HepG2 (cell line): ENCODE results near the gene GRHPR. TPM values are rescaled to one million over a fixed set of nuclear protein-coding genes. Genes with fewer than 3 reads are reported as not detected.

Experiments
- CEBPB ChIP-seq: IDR thresholded peaks from 2 replicates; pipeline ENCODE4 v1.6.1; 2011; ENCODE audit warnings: low read depth, low read length, improper control_type of control experiment, borderline replicate concordance
- CEBPG ChIP-seq: IDR thresholded peaks from 2 replicates; pipeline ENCODE4 v1.6.1; 2016
- EP300 ChIP-seq, 3 experiments: sonication (generic) in 1 of 3; formaldehyde crosslinking in 1 of 3; IDR thresholded peaks; 2 replicates each; pipeline versions ENCODE4 v1.5.1 to v1.6.1; 2011 to 2020; ENCODE audit warnings: low read depth in 2 of 3, low read length in 2 of 3, borderline replicate concordance in 1 of 3, improper control_type of control experiment in 1 of 3, mild to moderate bottlenecking in 1 of 3, missing genetic modification reagents in 1 of 3, moderate library complexity in 1 of 3
- FOSL2 ChIP-seq: sonication (generic); formaldehyde crosslinking; IDR thresholded peaks from 2 replicates; pipeline ENCODE4 v1.4.0; 2020; ENCODE audit warnings: missing genetic modification reagents
- HNF1A ChIP-seq, 2 experiments: sonication (generic) in 1 of 2; formaldehyde crosslinking in 1 of 2; IDR thresholded peaks; 2 replicates each; pipeline versions ENCODE4 v1.4.0 to v1.6.1; 2016 to 2020; ENCODE audit warnings: borderline replicate concordance in 1 of 2, low read depth in 1 of 2, mild to moderate bottlenecking in 1 of 2, missing genetic modification reagents in 1 of 2
- HNF4A ChIP-seq: sonication (generic); formaldehyde crosslinking; IDR thresholded peaks from 2 replicates; pipeline ENCODE4 v1.4.0; 2020; ENCODE audit warnings: missing genetic modification reagents
- HOMEZ ChIP-seq: IDR thresholded peaks from 2 replicates; pipeline ENCODE4 v1.6.1; 2016; ENCODE audit warnings: low read depth
- POGZ ChIP-seq: sonication (generic); formaldehyde crosslinking; IDR thresholded peaks from 2 replicates; pipeline ENCODE4 v1.4.0; 2020; ENCODE audit warnings: mild to moderate bottlenecking, missing genetic modification reagents
- RARG ChIP-seq: sonication (generic); formaldehyde crosslinking; IDR thresholded peaks from 2 replicates; pipeline ENCODE4 v1.4.0; 2020; ENCODE audit warnings: low read depth, mild to moderate bottlenecking, missing genetic modification reagents
- TBX3 ChIP-seq: fragments of 450-650 bp; IDR thresholded peaks from 2 replicates; pipeline ENCODE4 v1.6.1; 2017; ENCODE audit warnings: antibody characterized with exemption, mild to moderate bottlenecking, inconsistent platforms, borderline replicate concordance
- ZSCAN30 ChIP-seq: sonication (generic); formaldehyde crosslinking; IDR thresholded peaks from 2 replicates; pipeline ENCODE4 v1.5.0; 2020; ENCODE audit warnings: mild to moderate bottlenecking, missing genetic modification reagents
- polyA plus RNA-seq, 8 experiments: library from polyadenylated mRNA; depleted of rRNA in 3 of 8; stranded (reverse) in 7 of 8; unstranded in 1 of 8; fragments of >200 nt; fragmentation: Illumina TruSeq in 4 of 8; extraction: Trizol in 4 of 8; gene quantifications; 2 replicates each; pipeline versions ENCODE4 v1.2.1 to v1.2.3, GENCODE V29; 2011 to 2016; ENCODE audit warnings: low read depth in 4 of 8, missing spikeins in 1 of 8, mixed read lengths in 1 of 8; ENCODE audit not compliant: insufficient read depth in 1 of 8
- total RNA-seq, 5 experiments: library from RNA; depleted of rRNA; stranded (reverse); fragments of >200 nt; fragmentation: Illumina TruSeq; extraction: Trizol; gene quantifications; 2 replicates each; pipeline ENCODE4 v1.2.3, GENCODE V29; 2016; ENCODE audit warnings: low read depth in 1 of 5
- TF ChIP-seq, protein P1 (sequence below): sonication (generic); formaldehyde crosslinking; IDR thresholded peaks from 2 replicates; pipeline ENCODE4 v1.5.1; 2020; ENCODE audit warnings: missing genetic modification reagents, mild to moderate bottlenecking, borderline replicate concordance
- TF ChIP-seq, protein P2 (sequence below): sonication (generic); formaldehyde crosslinking; IDR thresholded peaks from 2 replicates; pipeline ENCODE4 v1.5.1; 2020; ENCODE audit warnings: missing genetic modification reagents, mild to moderate bottlenecking, borderline replicate concordance

Gene GRHPR
- total and polyA plus RNA-seq, 2 of the 13 experiments (the other 11 are each of a cell fraction or from before 2014, with no cell fraction given): 113 to 115 TPM

- TF ChIP-seq CEBPG (CRISPR knock-in tag) (peak; percentile 39), RARG (no peak), POGZ (CRISPR knock-in tag) (no peak), EP300 (IDR thresholded peaks at IDR 0.05; ENCODE audit: low read depth in 2 of 2, low read length in 2 of 2) (peak in 1 of 2 experiments; percentile 51; a peak in 1 of 4 replicates), EP300 (CRISPR knock-in tag; IDR thresholded peaks at IDR 0.05; ENCODE audit: borderline replicate concordance) (no peak), FOSL2 (CRISPR knock-in tag) (peak; percentile 30; the same call in 1 of the 2 replicates), HNF4A (CRISPR knock-in tag) (peak; percentile 57), TBX3 (no peak), ZSCAN30 (CRISPR knock-in tag) (no peak), HOMEZ (CRISPR knock-in tag) (no peak), HNF1A (IDR thresholded peaks at IDR 0.05; ENCODE audit: low read depth) (no peak), HNF1A (CRISPR knock-in tag; IDR thresholded peaks at IDR 0.05; ENCODE audit: borderline replicate concordance) (no peak), CEBPB (peak; percentile 32; the same call in 1 of the 2 replicates)
- TF ChIP-seq, protein P1, sequence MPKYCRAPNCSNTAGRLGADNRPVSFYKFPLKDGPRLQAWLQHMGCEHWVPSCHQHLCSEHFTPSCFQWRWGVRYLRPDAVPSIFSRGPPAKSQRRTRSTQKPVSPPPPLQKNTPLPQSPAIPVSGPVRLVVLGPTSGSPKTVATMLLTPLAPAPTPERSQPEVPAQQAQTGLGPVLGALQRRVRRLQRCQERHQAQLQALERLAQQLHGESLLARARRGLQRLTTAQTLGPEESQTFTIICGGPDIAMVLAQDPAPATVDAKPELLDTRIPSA (CRISPR knock-in tag): no peak
- TF ChIP-seq, protein P2, sequence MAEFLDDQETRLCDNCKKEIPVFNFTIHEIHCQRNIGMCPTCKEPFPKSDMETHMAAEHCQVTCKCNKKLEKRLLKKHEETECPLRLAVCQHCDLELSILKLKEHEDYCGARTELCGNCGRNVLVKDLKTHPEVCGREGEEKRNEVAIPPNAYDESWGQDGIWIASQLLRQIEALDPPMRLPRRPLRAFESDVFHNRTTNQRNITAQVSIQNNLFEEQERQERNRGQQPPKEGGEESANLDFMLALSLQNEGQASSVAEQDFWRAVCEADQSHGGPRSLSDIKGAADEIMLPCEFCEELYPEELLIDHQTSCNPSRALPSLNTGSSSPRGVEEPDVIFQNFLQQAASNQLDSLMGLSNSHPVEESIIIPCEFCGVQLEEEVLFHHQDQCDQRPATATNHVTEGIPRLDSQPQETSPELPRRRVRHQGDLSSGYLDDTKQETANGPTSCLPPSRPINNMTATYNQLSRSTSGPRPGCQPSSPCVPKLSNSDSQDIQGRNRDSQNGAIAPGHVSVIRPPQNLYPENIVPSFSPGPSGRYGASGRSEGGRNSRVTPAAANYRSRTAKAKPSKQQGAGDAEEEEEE (CRISPR knock-in tag): no peak
These were observed 31.7 kb downstream of the GRHPR start (continued) for GRCh38 chr9:37454238-37454637.
